SK-N-SH (cell line): ENCODE measurements around the gene SORBS1. TPM values are rescaled to one million over a fixed set of nuclear protein-coding genes. Genes with fewer than 3 reads are reported as not detected.

Experiments used
- CTCF ChIA-PET: fragments of 300-600, 350-600 bp; formaldehyde crosslinking; extraction: SDS; loops from one replicate; lab custom pipeline; 2021; lab: Yijun Ruan, JAX
- POLR2A ChIA-PET: fragments of 350-600 bp; sonication (Branson Sonifier 250); formaldehyde crosslinking; extraction: SDS; loops from one replicate; lab custom pipeline; 2020; ENCODE audit warnings: antibody characterized with exemption, inconsistent platforms; lab: Yijun Ruan, JAX
- DNase-seq: peaks from one replicate; pipeline ENCODE4 v3.0.0; 2012
- H2AFZ ChIP-seq: fragments of 200-600 bp; sonication (generic); 2 replicates; pipeline ENCODE4 v1.8.1; 2016; ENCODE audit warnings: antibody characterized with exemption, mild to moderate bottlenecking, low read depth
- H3F3A ChIP-seq: fragments of 200-600 bp; sonication (generic); replicated peaks from 2 replicates; pipeline ENCODE3; 2016; ENCODE audit warnings: antibody characterized with exemption, mild to moderate bottlenecking; ENCODE audit not compliant: insufficient read depth
- H3K27ac ChIP-seq, 2 experiments: fragments of 200-500 bp in 1 of 2; fragments of 200-600 bp in 1 of 2; sonication (Bioruptor generic) in 1 of 2; sonication (generic), shearing (Covaris generic) in 1 of 2; 2 replicates each; pipeline versions ENCODE4 v1.5.1 to v1.6.1; 2014 to 2016; ENCODE audit warnings: low read depth in 2 of 2, inconsistent platforms in 1 of 2, low read length in 1 of 2, mild to moderate bottlenecking in 1 of 2, mixed read lengths in 1 of 2
- H3K27me3 ChIP-seq: fragments of 200-600 bp; sonication (generic), shearing (Covaris generic); 2 replicates; pipeline ENCODE4 v1.6.1; 2016; ENCODE audit warnings: mixed run types; ENCODE audit not compliant: insufficient read depth
- H3K36me3 ChIP-seq, 2 experiments: fragments of 200-500 bp in 1 of 2; fragments of 200-600 bp in 1 of 2; sonication (Bioruptor generic) in 1 of 2; sonication (generic) in 1 of 2; replicated peaks in 1 of 2; 2 replicates each; pipeline versions ENCODE3 to v1.5.1; 2014 to 2016; ENCODE audit warnings: low read length in 1 of 2, mild to moderate bottlenecking in 1 of 2; ENCODE audit not compliant: insufficient read depth in 2 of 2, control insufficient read depth in 1 of 2
- H3K4me1 ChIP-seq, 2 experiments: fragments of 200-500 bp in 1 of 2; fragments of 200-600 bp in 1 of 2; sonication (Bioruptor generic) in 1 of 2; sonication (generic), shearing (Covaris generic) in 1 of 2; 2 replicates each; pipeline versions ENCODE4 v1.5.1 to v1.6.1; 2014 to 2016; ENCODE audit warnings: low read depth in 1 of 2, low read length in 1 of 2, mixed run types in 1 of 2; ENCODE audit not compliant: insufficient read depth in 2 of 2, control insufficient read depth in 1 of 2
- H3K4me2 ChIP-seq: fragments of 200-600 bp; sonication (generic), shearing (Covaris generic); 2 replicates; pipeline ENCODE4 v1.6.1; 2017; ENCODE audit warnings: mixed run types
- H3K4me3 ChIP-seq, 2 experiments: fragments of 200-500 bp in 1 of 2; fragments of 200-600 bp in 1 of 2; sonication (Bioruptor generic) in 1 of 2; sonication (generic), shearing (Covaris generic) in 1 of 2; 2 replicates each; pipeline versions ENCODE4 v1.5.1 to v1.8.1; 2014 to 2016; ENCODE audit warnings: low read depth in 2 of 2, inconsistent platforms in 1 of 2, low read length in 1 of 2, mild to moderate bottlenecking in 1 of 2, mixed read lengths in 1 of 2, moderate library complexity in 1 of 2
- H3K79me2 ChIP-seq: fragments of 200-600 bp; sonication (generic); 2 replicates; pipeline ENCODE4 v1.8.1; 2017; ENCODE audit warnings: mild to moderate bottlenecking; ENCODE audit not compliant: insufficient read depth
- H3K9ac ChIP-seq: fragments of 200-600 bp; sonication (generic); 2 replicates; pipeline ENCODE4 v1.6.1; 2017; ENCODE audit warnings: mixed run types
- H3K9me2 ChIP-seq: fragments of 200-600 bp; sonication (generic); 2 replicates; pipeline ENCODE4 v1.6.1; 2017; ENCODE audit warnings: mixed run types
- H3K9me3 ChIP-seq: fragments of 200-600 bp; sonication (generic); 2 replicates; pipeline ENCODE4 v1.6.1; 2017; ENCODE audit warnings: mixed run types, mild to moderate bottlenecking, moderate library complexity
- H4K20me1 ChIP-seq: fragments of 200-600 bp; sonication (generic); 2 replicates; pipeline ENCODE4 v1.6.1; 2017; ENCODE audit warnings: mild to moderate bottlenecking, mixed run types; ENCODE audit not compliant: insufficient read depth
- ELF1 ChIP-seq: IDR thresholded peaks from 2 replicates; pipeline ENCODE4 v1.4.0; 2012
- EP300 ChIP-seq, 2 experiments: IDR thresholded peaks; 2 replicates each; pipeline versions ENCODE4 v1.4.0 to v1.6.1; 2012; ENCODE audit warnings: borderline replicate concordance in 1 of 2, low read depth in 1 of 2, low read length in 1 of 2
- FOXJ3 ChIP-seq: sonication (generic); formaldehyde crosslinking; IDR thresholded peaks from 2 replicates; pipeline ENCODE4 v1.5.1; 2020; ENCODE audit warnings: mild to moderate bottlenecking, missing genetic modification reagents
- GABPA ChIP-seq: IDR thresholded peaks from 2 replicates; pipeline ENCODE4 v1.4.0; 2012; ENCODE audit warnings: low read depth, mild to moderate bottlenecking
- GATA2 ChIP-seq: sonication (generic); formaldehyde crosslinking; IDR thresholded peaks from 2 replicates; pipeline ENCODE4 v1.5.0; 2020; ENCODE audit warnings: mild to moderate bottlenecking, missing genetic modification reagents
- JUND ChIP-seq: IDR thresholded peaks from 2 replicates; pipeline ENCODE4 v1.4.0; 2012
- MEF2A ChIP-seq: IDR thresholded peaks from 2 replicates; pipeline ENCODE4 v1.4.0; 2012; ENCODE audit warnings: low read depth, borderline replicate concordance
- SMC3 ChIP-seq: IDR thresholded peaks from 2 replicates; pipeline ENCODE4 v1.6.1; 2012; ENCODE audit warnings: low read depth, low read length, improper control_type of control experiment
- TCF12 ChIP-seq: IDR thresholded peaks from 2 replicates; pipeline ENCODE4 v1.4.0; 2012
- WGBS: methylation state at CpG from one replicate; pipeline ENCODE4 v1.1.6; 2017; ENCODE audit warnings: low lambda C conversion rate; 5-methylcytosine and 5-hydroxymethylcytosine counted together
- polyA plus RNA-seq, 3 experiments: library from polyadenylated mRNA; depleted of rRNA; stranded (reverse); fragments of >200 nt; gene quantifications; 2 replicates each; pipeline ENCODE4 v1.2.3, GENCODE V29; 2012
- TF ChIP-seq, protein P1 (sequence below): fragments of 150-350 bp; IDR thresholded peaks from 2 replicates; pipeline ENCODE4 v1.6.1; 2016; ENCODE audit warnings: mild to moderate bottlenecking, low read depth, low read length
- TF ChIP-seq, protein P2 (sequence below): IDR thresholded peaks from 2 replicates; pipeline ENCODE4; 2012
- TF ChIP-seq, protein P3 (sequence below): IDR thresholded peaks from 2 replicates; pipeline ENCODE4 v1.6.1; 2012; ENCODE audit warnings: mild to moderate bottlenecking, low read depth, low read length, moderate library complexity
- TF ChIP-seq, protein P4 (sequence below): fragments of 150-350 bp; IDR thresholded peaks from 2 replicates; pipeline ENCODE4 v1.6.1; 2017; ENCODE audit warnings: antibody characterized with exemption, low read length, low read depth, borderline replicate concordance

Gene SORBS1
- polyA plus RNA-seq, 1 of the 3 experiments (the other 2 are of a cell fraction) = 0.36 TPM

DNA sequence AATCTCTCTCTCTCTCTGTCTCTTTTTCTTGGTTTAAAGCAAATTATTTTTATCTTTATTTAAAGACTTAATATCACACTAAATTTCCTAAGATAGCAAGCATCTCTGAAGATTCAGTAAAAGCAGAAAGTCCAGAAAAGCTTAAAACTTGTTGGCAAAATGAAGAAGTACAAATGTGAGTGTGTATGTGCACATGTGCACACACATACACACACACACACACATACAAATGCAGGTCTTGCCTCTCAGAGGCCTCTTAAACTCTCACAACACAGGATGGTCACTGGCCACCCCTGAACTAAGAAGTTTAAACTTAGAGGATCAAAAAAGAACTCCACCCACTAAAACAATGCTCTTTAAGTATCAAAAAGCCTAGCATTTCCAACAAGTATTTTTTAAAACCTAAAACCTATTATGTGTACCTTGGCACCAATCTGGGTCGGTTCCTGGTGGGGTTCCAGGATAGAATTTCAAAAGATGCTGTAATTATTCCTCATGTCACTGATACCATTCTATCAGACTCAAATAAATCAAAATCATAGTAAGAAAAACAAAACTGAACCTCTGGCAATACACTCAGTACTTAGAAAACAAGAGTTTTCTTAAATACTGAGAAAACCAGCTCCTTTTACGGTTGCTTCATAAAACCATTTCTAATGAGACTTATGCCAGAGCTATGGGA lies 55.0 kb downstream of the SORBS1 start:
- H3K4me2 ChIP-seq = no peak overlapping the region
- WGBS = 57% methylated on average over 2 of the region's 2 CpGs
- no peaks in the 10 kb centered on the region for H3K79me2 ChIP-seq
- H3K4me1 ChIP-seq = peaks cover 0 to 2% of the 10 kb centered on the region in 2 experiments; a peak in 1 of 4 replicates
- no peak for TF ChIP-seq GABPA
- TF ChIP-seq JUND = no peak
- TF ChIP-seq SMC3 = no peak
- no peak for TF ChIP-seq GATA2 (CRISPR knock-in tag)
- TF ChIP-seq ELF1 = no peak
- TF ChIP-seq, protein P1, sequence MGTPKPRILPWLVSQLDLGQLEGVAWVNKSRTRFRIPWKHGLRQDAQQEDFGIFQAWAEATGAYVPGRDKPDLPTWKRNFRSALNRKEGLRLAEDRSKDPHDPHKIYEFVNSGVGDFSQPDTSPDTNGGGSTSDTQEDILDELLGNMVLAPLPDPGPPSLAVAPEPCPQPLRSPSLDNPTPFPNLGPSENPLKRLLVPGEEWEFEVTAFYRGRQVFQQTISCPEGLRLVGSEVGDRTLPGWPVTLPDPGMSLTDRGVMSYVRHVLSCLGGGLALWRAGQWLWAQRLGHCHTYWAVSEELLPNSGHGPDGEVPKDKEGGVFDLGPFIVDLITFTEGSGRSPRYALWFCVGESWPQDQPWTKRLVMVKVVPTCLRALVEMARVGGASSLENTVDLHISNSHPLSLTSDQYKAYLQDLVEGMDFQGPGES = no peak
- TF ChIP-seq, protein P2, sequence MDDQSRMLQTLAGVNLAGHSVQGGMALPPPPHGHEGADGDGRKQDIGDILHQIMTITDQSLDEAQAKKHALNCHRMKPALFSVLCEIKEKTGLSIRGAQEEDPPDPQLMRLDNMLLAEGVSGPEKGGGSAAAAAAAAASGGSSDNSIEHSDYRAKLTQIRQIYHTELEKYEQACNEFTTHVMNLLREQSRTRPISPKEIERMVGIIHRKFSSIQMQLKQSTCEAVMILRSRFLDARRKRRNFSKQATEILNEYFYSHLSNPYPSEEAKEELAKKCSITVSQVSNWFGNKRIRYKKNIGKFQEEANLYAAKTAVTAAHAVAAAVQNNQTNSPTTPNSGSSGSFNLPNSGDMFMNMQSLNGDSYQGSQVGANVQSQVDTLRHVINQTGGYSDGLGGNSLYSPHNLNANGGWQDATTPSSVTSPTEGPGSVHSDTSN = no peak
- TF ChIP-seq TCF12 = no peak
- TF ChIP-seq, protein P3, sequence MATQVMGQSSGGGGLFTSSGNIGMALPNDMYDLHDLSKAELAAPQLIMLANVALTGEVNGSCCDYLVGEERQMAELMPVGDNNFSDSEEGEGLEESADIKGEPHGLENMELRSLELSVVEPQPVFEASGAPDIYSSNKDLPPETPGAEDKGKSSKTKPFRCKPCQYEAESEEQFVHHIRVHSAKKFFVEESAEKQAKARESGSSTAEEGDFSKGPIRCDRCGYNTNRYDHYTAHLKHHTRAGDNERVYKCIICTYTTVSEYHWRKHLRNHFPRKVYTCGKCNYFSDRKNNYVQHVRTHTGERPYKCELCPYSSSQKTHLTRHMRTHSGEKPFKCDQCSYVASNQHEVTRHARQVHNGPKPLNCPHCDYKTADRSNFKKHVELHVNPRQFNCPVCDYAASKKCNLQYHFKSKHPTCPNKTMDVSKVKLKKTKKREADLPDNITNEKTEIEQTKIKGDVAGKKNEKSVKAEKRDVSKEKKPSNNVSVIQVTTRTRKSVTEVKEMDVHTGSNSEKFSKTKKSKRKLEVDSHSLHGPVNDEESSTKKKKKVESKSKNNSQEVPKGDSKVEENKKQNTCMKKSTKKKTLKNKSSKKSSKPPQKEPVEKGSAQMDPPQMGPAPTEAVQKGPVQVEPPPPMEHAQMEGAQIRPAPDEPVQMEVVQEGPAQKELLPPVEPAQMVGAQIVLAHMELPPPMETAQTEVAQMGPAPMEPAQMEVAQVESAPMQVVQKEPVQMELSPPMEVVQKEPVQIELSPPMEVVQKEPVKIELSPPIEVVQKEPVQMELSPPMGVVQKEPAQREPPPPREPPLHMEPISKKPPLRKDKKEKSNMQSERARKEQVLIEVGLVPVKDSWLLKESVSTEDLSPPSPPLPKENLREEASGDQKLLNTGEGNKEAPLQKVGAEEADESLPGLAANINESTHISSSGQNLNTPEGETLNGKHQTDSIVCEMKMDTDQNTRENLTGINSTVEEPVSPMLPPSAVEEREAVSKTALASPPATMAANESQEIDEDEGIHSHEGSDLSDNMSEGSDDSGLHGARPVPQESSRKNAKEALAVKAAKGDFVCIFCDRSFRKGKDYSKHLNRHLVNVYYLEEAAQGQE = no peak
- TF ChIP-seq, protein P4, sequence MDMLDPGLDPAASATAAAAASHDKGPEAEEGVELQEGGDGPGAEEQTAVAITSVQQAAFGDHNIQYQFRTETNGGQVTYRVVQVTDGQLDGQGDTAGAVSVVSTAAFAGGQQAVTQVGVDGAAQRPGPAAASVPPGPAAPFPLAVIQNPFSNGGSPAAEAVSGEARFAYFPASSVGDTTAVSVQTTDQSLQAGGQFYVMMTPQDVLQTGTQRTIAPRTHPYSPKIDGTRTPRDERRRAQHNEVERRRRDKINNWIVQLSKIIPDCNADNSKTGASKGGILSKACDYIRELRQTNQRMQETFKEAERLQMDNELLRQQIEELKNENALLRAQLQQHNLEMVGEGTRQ = no peak
- no peak for TF ChIP-seq EP300 (IDR thresholded peaks at IDR 0.05; ENCODE audit: borderline replicate concordance in 1 of 2, low read depth in 1 of 2, low read length in 1 of 2)
- TF ChIP-seq MEF2A = no peak
- TF ChIP-seq FOXJ3 (CRISPR knock-in tag) = no peak
- TF ChIP-seq, all 33 proteins: peak for 0
- Histone ChIP-seq H3K9me3 (no peaks in the 10 kb centered on the region), H3K9me2 (no peaks in the 10 kb centered on the region), H3K27me3 (no peaks in the 10 kb centered on the region), H3K9ac (no peak overlapping the region), H3K36me3 (no peaks in the 10 kb centered on the region), H3F3A (no peaks in the 10 kb centered on the region), H3K27ac (no peak overlapping the region), H3K4me3 (no peak overlapping the region), H4K20me1 (no peaks in the 10 kb centered on the region), H2AFZ (no peak overlapping the region)
- ChIA-PET CTCF (interaction anchor here (0.5 to 1.8 kb wide), 5 partner anchors 12 to 1330 kb away, joined by 3 to 4 read pairs (median 3); no protein-coding TSS in a partner anchor), POLR2A (no interaction called here)
- DNase-seq = no peak
